HuH-7 (cell line): ENCODE measurements around the gene ZFYVE9.
"Not testable (repeated sequence)": the region's sequence is repeated elsewhere in the genome, so short reads cannot be mapped to it uniquely, and the experiment has no call there.

Experiments
- DNase-seq: peaks from one replicate; pipeline ENCODE4 v3.0.0; 2011; ENCODE audit warnings: low spot score

Gene ZFYVE9

DNA sequence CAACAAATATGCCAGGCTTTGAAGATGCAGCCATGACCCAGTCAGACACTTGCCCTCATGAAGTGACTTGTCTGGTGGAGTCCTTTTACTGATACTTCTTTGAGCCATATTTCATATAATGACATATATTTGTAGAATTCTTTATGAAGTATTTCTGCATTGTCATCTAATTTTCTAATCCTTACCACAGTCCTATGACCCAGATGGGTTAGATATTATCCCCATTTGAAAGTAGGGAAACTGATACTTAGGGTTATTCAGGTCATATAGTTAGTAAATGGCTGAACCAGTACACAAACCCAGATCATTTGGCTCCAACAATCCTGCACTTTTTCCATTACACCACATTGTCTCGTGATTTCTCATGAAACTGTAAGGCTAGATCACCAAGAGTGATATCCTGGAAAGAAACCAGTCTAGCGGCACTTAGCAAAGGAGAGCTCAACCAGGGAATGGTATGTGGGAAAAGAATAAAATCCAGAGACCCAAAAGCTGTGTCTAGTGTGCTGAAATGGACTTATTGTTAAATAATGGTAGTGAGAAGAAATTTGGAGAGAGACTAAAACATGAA, 49.6 kb downstream of the ZFYVE9 start:
- DNase-seq, result no peak

DNA sequence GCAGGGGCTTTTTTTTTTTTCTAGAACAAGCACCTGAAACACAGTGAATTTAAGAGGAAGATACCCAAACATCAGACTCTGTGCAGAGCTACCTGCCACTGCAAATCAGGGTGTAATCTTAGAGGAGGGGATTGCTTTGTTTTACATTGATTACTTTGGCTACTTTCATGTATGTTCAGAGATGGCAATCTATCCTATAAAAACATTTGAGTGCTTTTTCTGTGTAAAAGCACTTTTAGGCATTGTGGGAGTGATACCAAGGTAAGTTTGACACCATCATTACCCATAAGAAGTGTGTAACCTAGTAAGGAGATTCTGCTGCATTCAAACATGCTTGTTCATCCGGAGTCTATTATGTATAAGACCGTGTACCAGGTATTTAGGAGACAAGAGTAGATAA, 50.1 kb downstream of the ZFYVE9 start:
- DNase-seq, result no peak

GRCh38 chr1:52192436-52192835, 50.5 kb downstream of the ZFYVE9 start:
- DNase-seq, result no peak

DNA sequence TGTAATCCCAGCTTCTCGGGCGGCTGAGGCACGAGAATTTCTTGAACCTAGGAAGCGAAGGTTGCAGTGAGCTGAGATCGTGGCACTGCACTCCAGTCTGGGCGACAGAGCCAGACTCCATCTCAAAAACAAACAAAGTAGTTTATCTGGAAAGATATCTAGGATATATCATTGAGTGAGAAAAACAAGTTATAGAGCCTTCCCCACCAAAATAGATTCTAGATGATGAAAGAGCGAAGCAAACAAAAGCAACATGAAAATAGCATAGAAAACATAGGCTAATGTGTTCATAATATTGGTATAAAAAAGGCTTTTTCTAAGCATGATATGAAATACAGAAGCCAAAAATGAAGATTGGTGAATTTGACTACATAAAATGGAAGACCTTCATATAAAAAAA, 52.1 kb downstream of the ZFYVE9 start:
- DNase-seq, result no peak

GRCh38 chr1:52195161-52195560, 53.3 kb downstream of the ZFYVE9 start:
- DNase-seq, result no peak

GRCh38 chr1:52203935-52204625, 62.2 kb downstream of the ZFYVE9 start:
- DNase-seq, result no peak

DNA sequence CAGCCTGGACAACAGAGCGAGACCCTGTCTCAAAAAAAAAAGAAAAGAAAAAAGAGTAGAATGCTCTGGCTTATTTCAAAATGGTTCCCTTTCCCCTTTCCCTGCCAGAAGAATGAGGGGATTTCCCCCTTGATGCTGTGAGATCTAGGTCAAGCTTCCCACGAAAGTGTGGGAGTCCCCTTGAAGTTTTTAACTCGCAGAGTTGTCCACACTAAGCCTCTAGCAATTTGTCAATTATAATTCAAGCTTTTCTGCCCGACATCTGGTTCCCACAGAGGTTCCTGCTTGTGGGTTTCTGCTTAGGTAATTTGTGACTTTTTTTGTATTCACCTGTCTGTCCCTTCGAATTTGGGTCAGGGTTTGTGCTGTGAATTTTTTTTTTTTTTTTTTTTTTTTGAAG, 62.8 kb downstream of the ZFYVE9 start:
- DNase-seq, result no peak

- DNase-seq, result not testable (repeated sequence)
These were observed 64.8 kb downstream of the ZFYVE9 start for GRCh38 chr1:52206686-52207085.

DNA sequence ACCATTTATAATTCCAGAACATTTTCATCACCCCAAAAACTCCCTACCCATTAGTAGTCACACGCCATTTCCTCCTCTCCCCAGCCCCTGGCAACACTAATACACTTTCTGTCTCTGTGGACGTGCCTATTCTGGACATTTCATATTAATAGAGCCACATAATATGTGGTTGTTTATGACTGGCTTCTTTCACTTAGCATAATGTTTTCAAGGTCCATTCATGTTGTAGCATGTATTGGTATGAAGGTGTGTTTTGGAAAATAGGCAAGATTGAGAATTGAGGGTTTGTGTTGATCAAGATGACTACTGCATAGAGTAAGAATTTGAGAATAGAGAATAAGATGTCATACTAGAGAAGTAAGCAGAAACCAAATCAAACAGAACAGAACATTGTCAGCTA, 67.5 kb downstream of the ZFYVE9 start:
- DNase-seq, result no peak

GRCh38 chr1:52210044-52210443, 68.2 kb downstream of the ZFYVE9 start:
- DNase-seq, result no peak

DNA sequence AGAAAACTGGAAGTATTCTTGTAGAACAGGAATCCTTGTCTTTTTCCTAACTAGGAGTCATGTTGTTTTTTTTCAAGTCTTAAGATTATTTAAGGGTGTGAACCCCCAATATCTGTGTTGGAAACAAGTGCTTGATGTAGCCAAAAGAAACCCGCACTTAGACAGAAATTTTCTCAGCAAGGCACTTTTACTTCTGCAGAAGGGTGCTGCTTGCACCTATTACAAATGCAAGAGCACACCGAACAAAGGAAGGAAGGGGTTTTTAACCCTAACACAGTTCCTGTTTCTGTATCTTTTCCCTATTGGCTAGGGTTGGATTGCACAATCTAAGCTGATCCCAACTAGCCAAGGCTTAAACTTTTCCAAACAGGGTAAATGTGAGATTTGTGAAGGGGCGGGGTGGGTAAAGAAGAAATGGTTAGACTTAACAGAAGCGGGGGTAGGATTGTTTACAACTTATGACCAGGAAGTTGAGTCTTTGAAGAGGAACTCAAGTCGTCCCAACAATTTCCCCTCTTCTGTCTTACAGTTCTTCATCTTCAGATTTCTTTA, 75.1 kb downstream of the ZFYVE9 start:
- no peak for DNase-seq

GRCh38 chr1:52225174-52225573, 83.3 kb downstream of the ZFYVE9 start:
- no peak for DNase-seq

GRCh38 chr1:52229494-52229893, 87.6 kb downstream of the ZFYVE9 start:
- no peak for DNase-seq

DNA sequence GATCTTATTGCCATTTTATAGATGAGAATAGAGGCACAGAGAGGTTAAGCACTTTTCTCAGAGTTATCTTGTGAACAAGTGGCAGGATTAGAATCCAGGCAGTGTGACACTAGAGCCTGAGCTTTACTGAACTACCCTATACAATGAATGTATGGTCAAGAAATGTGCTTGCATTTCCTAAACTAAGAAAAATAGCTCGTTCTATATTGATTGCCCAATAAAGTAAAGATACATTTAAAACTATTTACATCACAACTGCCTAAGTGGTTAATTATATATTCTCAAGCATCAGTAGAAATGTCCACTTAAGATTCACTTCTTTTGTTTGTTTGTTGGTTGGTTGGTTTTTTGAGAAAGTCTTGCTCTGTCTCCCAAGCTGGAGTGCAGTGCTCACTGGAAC, 91.6 kb downstream of the ZFYVE9 start:
- no peak for DNase-seq

- no peak for DNase-seq
These were observed 92.1 kb downstream of the ZFYVE9 start for GRCh38 chr1:52234014-52234413.

GRCh38 chr1:52234708-52235107, 92.8 kb downstream of the ZFYVE9 start:
- no peak for DNase-seq

DNA sequence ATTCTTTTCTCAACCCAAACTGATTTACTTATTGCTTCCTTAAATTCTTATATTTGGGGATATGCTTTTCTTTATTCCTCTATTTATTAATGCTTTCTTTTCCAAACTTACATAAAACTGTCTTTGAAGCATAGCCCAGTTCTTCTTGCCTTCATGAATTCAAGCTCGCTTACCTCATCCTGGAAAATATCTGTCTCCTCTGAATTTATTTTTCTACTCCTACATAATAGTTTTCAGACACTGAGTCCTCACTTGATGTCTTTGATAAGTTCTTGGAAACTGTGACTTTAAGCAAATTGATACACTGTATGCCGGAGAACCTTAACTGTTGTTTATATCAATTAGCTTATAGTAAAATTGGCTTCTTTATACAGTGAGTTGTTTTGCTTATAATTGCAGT, 93.8 kb downstream of the ZFYVE9 start:
- no peak for DNase-seq

GRCh38 chr1:52237430-52237829, 95.5 kb downstream of the ZFYVE9 start:
- DNase-seq, result no peak

GRCh38 chr1:52238474-52238873, 96.6 kb downstream of the ZFYVE9 start:
- no peak for DNase-seq

GRCh38 chr1:52238887-52239707, 97.2 kb downstream of the ZFYVE9 start:
- no peak for DNase-seq

DNA sequence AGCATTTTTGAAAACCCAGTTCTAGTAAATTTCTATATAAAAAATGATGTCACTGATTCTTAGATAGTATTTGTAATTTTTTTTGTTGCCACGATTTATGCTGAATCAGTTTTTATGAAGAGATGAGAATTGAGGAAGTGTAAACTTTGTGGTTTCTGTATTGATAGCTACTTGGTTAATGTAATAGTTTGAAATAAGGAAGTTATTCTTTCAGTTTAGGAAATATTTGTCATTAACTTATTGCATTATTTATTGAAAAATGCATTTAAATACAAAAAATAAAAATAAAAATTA, 97.8 kb downstream of the ZFYVE9 start:
- no peak for DNase-seq

- no peak for DNase-seq
These were observed 98.8 kb downstream of the ZFYVE9 start for GRCh38 chr1:52240592-52241210.
